Measurements from ENCODE around the gene ATL2. TPM values are rescaled to one million over a fixed set of nuclear protein-coding genes. Genes with fewer than 3 reads are reported as not detected.
A peak's percentile ranks its signal among the peaks of the same experiment; 100 is the strongest.

The ATL2 gene
- total and polyA plus RNA-seq, 3 experiments from 2014 or later, result 23.4 to 62.4 (median 61.5) TPM

- Histone ChIP-seq H3K4me1 (ENCODE audit: insufficient read depth, low read length) (peaks cover 25% of the 10 kb centered on the region), H3K4me3 (ENCODE audit: low read length) (no peak overlapping the region), H3K36me3 (ENCODE audit: insufficient read depth, low read length) (no peaks in the 10 kb centered on the region), H3K27me3 (ENCODE audit: insufficient read depth, low read length, poor library complexity, severe bottlenecking) (no peaks in the 10 kb centered on the region), H3K9me3 (ENCODE audit: low read length) (no peaks in the 10 kb centered on the region), H3K27ac (ENCODE audit: low read depth, low read length) (no peak overlapping the region)
- Mint-ChIP-seq H3K4me1 (peaks cover 47 to 61% (median 61%) of the 10 kb centered on the region in 3 donors), H3K27me3 (no peaks in the 10 kb centered on the region), H3K36me3 (peaks cover 0 to 3% (median 0%) of the 10 kb centered on the region in 3 donors), H3K9me3 (no peaks in the 10 kb centered on the region), H3K4me3 (no peak overlapping the region), H3K27ac (peak overlapping the region in 1 of 8 donors; percentile 79)
- DNase-seq, result no peak
- POLR2A ChIA-PET, result no interaction called here
- CTCF ChIA-PET, result no interaction called here
Observed at GRCh38 chr2:38371235-38371634, 5.8 kb downstream of the ATL2 start.

DNA sequence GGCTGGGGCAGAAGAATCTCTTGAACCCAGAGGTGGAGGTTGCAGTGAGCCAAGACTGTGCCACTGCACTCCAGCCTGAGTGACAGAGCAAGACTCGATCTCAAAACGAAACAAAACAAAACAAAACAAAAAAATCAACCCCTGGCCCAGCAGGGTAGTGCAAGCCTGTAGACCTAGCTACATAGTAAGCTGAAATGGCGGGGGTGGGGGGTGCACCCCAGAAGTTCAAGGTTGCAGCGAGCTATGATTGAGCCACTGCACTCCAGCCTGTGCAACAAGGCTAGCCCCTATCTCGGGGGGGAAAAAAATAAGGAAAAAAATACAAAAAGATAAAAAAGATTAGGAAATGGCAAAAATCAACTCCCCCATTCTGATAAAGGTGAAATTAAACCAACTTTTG is 6.4 kb downstream of the ATL2 start:
- no peaks in the 10 kb centered on the region for H3K36me3 ChIP-seq (ENCODE audit: insufficient read depth, low read length)
- Mint-ChIP-seq H3K4me3 (no peak overlapping the region), H3K27me3 (no peaks in the 10 kb centered on the region), H3K27ac (peak overlapping the region in 1 of 8 donors; percentile 33), H3K9me3 (no peaks in the 10 kb centered on the region), H3K4me1 (peaks cover 42 to 61% (median 60%) of the 10 kb centered on the region in 3 donors), H3K36me3 (no peaks in the 10 kb centered on the region)
- H3K9me3 ChIP-seq (ENCODE audit: low read length), result no peaks in the 10 kb centered on the region
- ChIA-PET POLR2A (interaction anchor here (0.6 kb wide), 1 partner anchor 20 kb away, joined by 3 read pairs; no protein-coding TSS in a partner anchor), CTCF (no interaction called here)
- no peak for DNase-seq
- no peak overlapping the region for H3K27ac ChIP-seq (ENCODE audit: low read depth, low read length)
- H3K27me3 ChIP-seq (ENCODE audit: insufficient read depth, low read length, poor library complexity, severe bottlenecking), result no peaks in the 10 kb centered on the region
- H3K4me1 ChIP-seq (ENCODE audit: insufficient read depth, low read length), result peaks cover 26% of the 10 kb centered on the region
- no peak overlapping the region for H3K4me3 ChIP-seq (ENCODE audit: low read length)

GRCh38 chr2:38362232-38362631 is 14.8 kb downstream of the ATL2 start:
- ChIA-PET POLR2A (interaction anchor here (0.5 kb wide), 1 partner anchor 19 kb away, joined by 9 read pairs; no protein-coding TSS in a partner anchor), CTCF (interaction anchor here (2.7 kb wide), 1 partner anchor 14 kb away, joined by 7 read pairs; no protein-coding TSS in a partner anchor)
- Histone ChIP-seq H3K27ac (ENCODE audit: low read depth, low read length) (no peak overlapping the region), H3K27me3 (ENCODE audit: insufficient read depth, low read length, poor library complexity, severe bottlenecking) (no peaks in the 10 kb centered on the region), H3K36me3 (ENCODE audit: insufficient read depth, low read length) (no peaks in the 10 kb centered on the region), H3K9me3 (ENCODE audit: low read length) (no peaks in the 10 kb centered on the region), H3K4me1 (ENCODE audit: insufficient read depth, low read length) (peaks cover 12% of the 10 kb centered on the region), H3K4me3 (ENCODE audit: low read length) (no peak overlapping the region)
- Mint-ChIP-seq H3K9me3 (no peaks in the 10 kb centered on the region), H3K4me1 (peaks cover 32 to 48% (median 45%) of the 10 kb centered on the region in 3 donors), H3K36me3 (peaks cover 0 to 12% (median 3%) of the 10 kb centered on the region in 3 donors), H3K27me3 (peaks cover 0 to 2% of the 10 kb centered on the region in 2 donors), H3K4me3 (no peak overlapping the region), H3K27ac (peak overlapping the region in 2 of 8 donors; percentile 26 to 42)
- no peak for DNase-seq

- ChIA-PET POLR2A (interaction anchor here (0.7 kb wide), 1 partner anchor 984 kb away, joined by 3 read pairs; no protein-coding TSS in a partner anchor), CTCF (interaction anchor here (1.0 kb wide), 1 partner anchor 9 kb away, joined by 3 read pairs; no protein-coding TSS in a partner anchor)
- Histone ChIP-seq H3K36me3 (ENCODE audit: insufficient read depth, low read length) (no peaks in the 10 kb centered on the region), H3K4me3 (ENCODE audit: low read length) (no peak overlapping the region), H3K9me3 (ENCODE audit: low read length) (no peaks in the 10 kb centered on the region), H3K4me1 (ENCODE audit: insufficient read depth, low read length) (no peaks in the 10 kb centered on the region), H3K27me3 (ENCODE audit: insufficient read depth, low read length, poor library complexity, severe bottlenecking) (no peaks in the 10 kb centered on the region), H3K27ac (ENCODE audit: low read depth, low read length) (no peak overlapping the region)
- Mint-ChIP-seq H3K27ac (no peak overlapping the region), H3K36me3 (peaks cover 0 to 15% (median 3%) of the 10 kb centered on the region in 3 donors), H3K4me3 (no peak overlapping the region), H3K9me3 (no peaks in the 10 kb centered on the region), H3K4me1 (peaks cover 28 to 39% (median 32%) of the 10 kb centered on the region in 3 donors), H3K27me3 (peaks cover 0 to 2% of the 10 kb centered on the region in 2 donors)
- DNase-seq, result no peak
Observed at GRCh38 chr2:38360177-38360576, 16.9 kb downstream of the ATL2 start.

GRCh38 chr2:38353402-38353801 is 23.7 kb downstream of the ATL2 start:
- Histone ChIP-seq H3K4me3 (ENCODE audit: low read length) (no peak overlapping the region), H3K4me1 (ENCODE audit: insufficient read depth, low read length) (peaks cover 17% of the 10 kb centered on the region), H3K9me3 (ENCODE audit: low read length) (no peaks in the 10 kb centered on the region), H3K36me3 (ENCODE audit: insufficient read depth, low read length) (no peaks in the 10 kb centered on the region), H3K27me3 (ENCODE audit: insufficient read depth, low read length, poor library complexity, severe bottlenecking) (no peaks in the 10 kb centered on the region), H3K27ac (ENCODE audit: low read depth, low read length) (no peak overlapping the region)
- ChIA-PET CTCF (no interaction called here), POLR2A (no interaction called here)
- peaks cover 3 to 30% (median 12%) of the 10 kb centered on the region in 3 donors for H3K36me3 Mint-ChIP-seq
- DNase-seq, result no peak
- H3K4me3 Mint-ChIP-seq, result peak overlapping the region in 6 of 7 donors; percentile 26 to 83 (median 62)
- no peaks in the 10 kb centered on the region for H3K27me3 Mint-ChIP-seq
- H3K9me3 Mint-ChIP-seq, result no peaks in the 10 kb centered on the region
- H3K27ac Mint-ChIP-seq, result peak overlapping the region in 5 of 8 donors; percentile 1 to 42 (median 33)
- peaks cover 25 to 39% (median 36%) of the 10 kb centered on the region in 3 donors for H3K4me1 Mint-ChIP-seq

GRCh38 chr2:38352336-38352735 is 24.7 kb downstream of the ATL2 start:
- Histone ChIP-seq H3K27ac (ENCODE audit: low read depth, low read length) (no peak overlapping the region), H3K4me3 (ENCODE audit: low read length) (no peak overlapping the region), H3K36me3 (ENCODE audit: insufficient read depth, low read length) (no peaks in the 10 kb centered on the region), H3K4me1 (ENCODE audit: insufficient read depth, low read length) (peaks cover 17% of the 10 kb centered on the region), H3K27me3 (ENCODE audit: insufficient read depth, low read length, poor library complexity, severe bottlenecking) (no peaks in the 10 kb centered on the region), H3K9me3 (ENCODE audit: low read length) (no peaks in the 10 kb centered on the region)
- POLR2A ChIA-PET, result no interaction called here
- CTCF ChIA-PET, result no interaction called here
- Mint-ChIP-seq H3K36me3 (peaks cover 3 to 25% (median 12%) of the 10 kb centered on the region in 3 donors), H3K27ac (peak overlapping the region in 3 of 8 donors; percentile 5 to 56 (median 43)), H3K4me1 (peaks cover 25 to 39% (median 36%) of the 10 kb centered on the region in 3 donors), H3K4me3 (peak overlapping the region in 2 of 7 donors; percentile 4 to 25), H3K9me3 (no peaks in the 10 kb centered on the region), H3K27me3 (no peaks in the 10 kb centered on the region)
- no peak for DNase-seq

GRCh38 chr2:38345323-38346038 is 31.6 kb downstream of the ATL2 start:
- ChIA-PET POLR2A (no interaction called here), CTCF (interaction anchor here (1.1 kb wide), 1 partner anchor 166 kb away, joined by 3 read pairs; no protein-coding TSS in a partner anchor)
- no peaks in the 10 kb centered on the region for H3K9me3 ChIP-seq (ENCODE audit: low read length)
- no peaks in the 10 kb centered on the region for H3K27me3 Mint-ChIP-seq
- peaks cover 0 to 3% (median 0%) of the 10 kb centered on the region in 5 donors for H3K9me3 Mint-ChIP-seq
- no peaks in the 10 kb centered on the region for H3K27me3 ChIP-seq (ENCODE audit: insufficient read depth, low read length, poor library complexity, severe bottlenecking)
- H3K4me1 ChIP-seq (ENCODE audit: insufficient read depth, low read length), result no peaks in the 10 kb centered on the region
- no peak for DNase-seq
- peaks cover 15 to 35% (median 17%) of the 10 kb centered on the region in 3 donors for H3K36me3 Mint-ChIP-seq
- H3K4me1 Mint-ChIP-seq, result peaks cover 5 to 8% (median 7%) of the 10 kb centered on the region in 3 donors
- no peaks in the 10 kb centered on the region for H3K36me3 ChIP-seq (ENCODE audit: insufficient read depth, low read length)
- H3K4me3 Mint-ChIP-seq, result no peak overlapping the region
- H3K4me3 ChIP-seq (ENCODE audit: low read length), result no peak overlapping the region
- H3K27ac ChIP-seq (ENCODE audit: low read depth, low read length), result no peak overlapping the region
- H3K27ac Mint-ChIP-seq, result no peak overlapping the region

GRCh38 chr2:38344813-38345212 is 32.3 kb downstream of the ATL2 start:
- no peak overlapping the region for H3K4me3 ChIP-seq (ENCODE audit: low read length)
- no peaks in the 10 kb centered on the region for H3K9me3 ChIP-seq (ENCODE audit: low read length)
- no peak for DNase-seq
- Mint-ChIP-seq H3K4me1 (peaks cover 0 to 2% (median 2%) of the 10 kb centered on the region in 3 donors), H3K9me3 (peaks cover 0 to 3% (median 0%) of the 10 kb centered on the region in 5 donors), H3K36me3 (peaks cover 15 to 36% (median 19%) of the 10 kb centered on the region in 3 donors), H3K4me3 (no peak overlapping the region), H3K27ac (no peak overlapping the region), H3K27me3 (no peaks in the 10 kb centered on the region)
- no peaks in the 10 kb centered on the region for H3K4me1 ChIP-seq (ENCODE audit: insufficient read depth, low read length)
- POLR2A ChIA-PET, result no interaction called here
- CTCF ChIA-PET, result no interaction called here
- H3K27me3 ChIP-seq (ENCODE audit: insufficient read depth, low read length, poor library complexity, severe bottlenecking), result no peaks in the 10 kb centered on the region
- no peaks in the 10 kb centered on the region for H3K36me3 ChIP-seq (ENCODE audit: insufficient read depth, low read length)
- H3K27ac ChIP-seq (ENCODE audit: low read depth, low read length), result no peak overlapping the region
